ENCODE data around the gene USB1. TPM values are rescaled to one million over a fixed set of nuclear protein-coding genes. Genes with fewer than 3 reads are reported as not detected.

The USB1 gene
- total and polyA plus RNA-seq, 4 donors, result 8.9 to 40.7 (median 28.3) TPM

GRCh38 chr16:57996406-57997175, 4.6 kb upstream of the USB1 start:
- no peak for DNase-seq (ENCODE audit: low spot score)

More at GRCh38 chr16:57996406-57997175, 4.6 kb upstream of the USB1 start:
- Histone ChIP-seq H3K27me3 (ENCODE audit: control insufficient read depth in 4 of 4, insufficient read depth in 4 of 4, low read length in 3 of 4) (no peaks in the 10 kb centered on the region), H3K9ac (ENCODE audit: low read depth in 1 of 2, low read length in 2 of 2) (no peak overlapping the region), H3K27ac (ENCODE audit: low read depth in 1 of 2, low read length in 2 of 2) (no peak overlapping the region), H3K9me3 (ENCODE audit: control insufficient read depth in 4 of 4, low read length in 3 of 4) (no peaks in the 10 kb centered on the region), H3K36me3 (ENCODE audit: control insufficient read depth in 4 of 4, insufficient read depth in 3 of 4, low read depth in 1 of 4, low read length in 3 of 4) (peaks cover 4 to 25% (median 11%) of the 10 kb centered on the region in 4 donors), H3K4me1 (ENCODE audit: control insufficient read depth in 4 of 4, insufficient read depth in 4 of 4, low read length in 3 of 4) (peaks cover 8 to 16% (median 9%) of the 10 kb centered on the region in 4 donors), H3K4me3 (ENCODE audit: low read depth in 1 of 3, low read length in 3 of 3) (no peak overlapping the region)
- TF ChIP-seq SP1 (IDR thresholded peaks at IDR 0.05) (no peak), NR2F2 (IDR thresholded peaks at IDR 0.05) (no peak), GABPA (IDR thresholded peaks at IDR 0.05 in 1 of 2, conservative IDR thresholded peaks at IDR 0.05 in 1 of 2) (no peak), FOXA2 (IDR thresholded peaks at IDR 0.05) (no peak), ZBTB33 (IDR thresholded peaks at IDR 0.05) (no peak), JUND (IDR thresholded peaks at IDR 0.05) (no peak), RXRA (IDR thresholded peaks at IDR 0.05) (no peak), TAF1 (conservative IDR thresholded peaks at IDR 0.05) (no peak), ATF3 (IDR thresholded peaks at IDR 0.05) (no peak), REST (IDR thresholded peaks at IDR 0.05) (no peak), RAD21 (IDR thresholded peaks at IDR 0.05) (no peak), HNF4G (IDR thresholded peaks at IDR 0.05) (no peak), EGR1 (IDR thresholded peaks at IDR 0.05; ENCODE audit: low read depth in 2 of 2) (no peak), MAX (IDR thresholded peaks at IDR 0.05) (no peak), YY1 (IDR thresholded peaks at IDR 0.05) (no peak), CTCF (IDR thresholded peaks at IDR 0.05; ENCODE audit: low read depth, low read length, missing input control) (no peak), FOXA1 (IDR thresholded peaks at IDR 0.05) (no peak), HNF4A (conservative IDR thresholded peaks at IDR 0.05) (no peak)
- 96% methylated on average over 62 of the region's 62 CpGs for WGBS

Measured in liver (tissue), 9 donors.